GM12878 (cell line): Measurements from ENCODE around the gene NRIP3. TPM values are rescaled to one million over a fixed set of nuclear protein-coding genes. Genes with fewer than 3 reads are reported as not detected.

Experiments
- ATAC-seq: fragments of 200-7000 bp; cut with Tn5 transposase; 3 replicates; pipeline ENCODE4 v1.9.1; 2020; ENCODE audit warnings: mild to moderate bottlenecking, moderate library complexity
- BruUV-seq: library from RNA; stranded (reverse); fragments of 400-500 nt; replicated peaks from 2 replicates; lab custom pipeline; 2021; lab: Mats Ljungman, UMichigan
- CTCF ChIA-PET: fragments of 300-600 bp; sonication (Branson Sonifier 250); formaldehyde crosslinking; extraction: SDS; loops from one replicate; lab custom pipeline; 2021; ENCODE audit warnings: inconsistent platforms; lab: Yijun Ruan, JAX
- POLR2A ChIA-PET: fragments of 350-600 bp; formaldehyde crosslinking; extraction: SDS; loops from one replicate; lab custom pipeline; 2021; ENCODE audit warnings: inconsistent platforms; lab: Charles Lee
- RAD21 ChIA-PET: fragments of 300-600 bp; sonication (Branson Sonifier 250); formaldehyde crosslinking; loops from one replicate; lab custom pipeline; 2023; ENCODE audit warnings: antibody characterized with exemption; ENCODE audit not compliant: unreplicated experiment; lab: Charles Lee
- SMC1A ChIA-PET: fragments of 300-600 bp; sonication (Branson Sonifier 250); formaldehyde crosslinking; loops from one replicate; lab custom pipeline; 2023; ENCODE audit not compliant: unreplicated experiment, uncharacterized antibody; lab: Charles Lee
- DNase-seq: peaks from one replicate; pipeline ENCODE4 v3.0.0-alpha.2; 2011; ENCODE audit warnings: low read depth, low spot score
- FAIRE-seq: peaks from 3 replicates; lab custom pipeline; 2011; peaks lifted over from hg19 to GRCh38; lab: Jason Lieb, UNC
- H2AFZ ChIP-seq: 2 replicates; pipeline ENCODE4 v1.6.0; 2011; ENCODE audit warnings: low read depth, low read length, control low read depth; ENCODE audit not compliant: control insufficient read depth
- H3K27ac ChIP-seq: 2 replicates; pipeline ENCODE4 v1.5.1; 2011; ENCODE audit warnings: control low read depth; ENCODE audit not compliant: control insufficient read depth, insufficient read depth
- H3K27me3 ChIP-seq, 2 experiments: replicated peaks in 1 of 2; 2 replicates each; pipeline versions ENCODE4 v1.6.0 to v1.6.1; 2011; ENCODE audit warnings: low read length in 1 of 2; ENCODE audit not compliant: control insufficient read depth in 2 of 2, insufficient read depth in 2 of 2
- H3K36me3 ChIP-seq, 2 experiments: 2 replicates each; pipeline ENCODE4 v1.5.1; 2011; ENCODE audit warnings: low read length in 1 of 2; ENCODE audit not compliant: control insufficient read depth in 2 of 2, insufficient read depth in 2 of 2
- H3K4me1 ChIP-seq: 2 replicates; pipeline ENCODE4 v1.6.1; 2011; ENCODE audit warnings: mild to moderate bottlenecking, low read length, moderate library complexity, mixed read lengths; ENCODE audit not compliant: control insufficient read depth, insufficient read depth
- H3K4me2 ChIP-seq: 2 replicates; pipeline ENCODE4 v1.6.0; 2011; ENCODE audit warnings: control low read depth; ENCODE audit not compliant: control insufficient read depth, insufficient read depth
- H3K4me3 ChIP-seq: fragments of 200-600 bp; sonication (generic); 2 replicates; pipeline ENCODE4 v1.5.1; 2016
- H3K79me2 ChIP-seq: 2 replicates; pipeline ENCODE4 v1.6.0; 2011; ENCODE audit warnings: low read length; ENCODE audit not compliant: control insufficient read depth, insufficient read depth
- H3K9ac ChIP-seq: 2 replicates; pipeline ENCODE4 v1.8.0; 2011; ENCODE audit warnings: low read length, control low read depth, mixed read lengths; ENCODE audit not compliant: control insufficient read depth, insufficient read depth
- H3K9me3 ChIP-seq: replicated peaks from 3 replicates; pipeline ENCODE4 v1.5.1; 2011; ENCODE audit warnings: mild to moderate bottlenecking, low read length; ENCODE audit not compliant: control insufficient read depth, insufficient read depth
- H4K20me1 ChIP-seq: 2 replicates; pipeline ENCODE4 v1.6.0; 2011; ENCODE audit not compliant: control insufficient read depth, insufficient read depth
- BCL11A ChIP-seq: IDR thresholded peaks from 2 replicates; pipeline ENCODE4 v1.6.1; 2011; ENCODE audit warnings: low read depth, low read length
- BHLHE40 ChIP-seq, 2 experiments: fragments of 450-650 bp in 1 of 2; IDR thresholded peaks; 2 replicates each; pipeline ENCODE4 v1.6.1; 2011 to 2017; ENCODE audit warnings: low read depth in 2 of 2, borderline replicate concordance in 1 of 2, improper control_type of control experiment in 1 of 2, low read length in 1 of 2, mild to moderate bottlenecking in 1 of 2
- EZH2 ChIP-seq: IDR thresholded peaks from 2 replicates; pipeline ENCODE4 v1.6.1; 2012; ENCODE audit warnings: low read depth, mild to moderate bottlenecking, control low read depth, inconsistent platforms, low read length, borderline replicate concordance; ENCODE audit not compliant: control insufficient read depth
- NR2C2 ChIP-seq: IDR thresholded peaks from 2 replicates; pipeline ENCODE4 v1.6.1; 2011; ENCODE audit warnings: borderline replicate concordance, low read depth; ENCODE audit not compliant: control insufficient read depth, insufficient read length
- PBX3 ChIP-seq: IDR thresholded peaks from 2 replicates; pipeline ENCODE4 v1.6.1; 2011; ENCODE audit warnings: mild to moderate bottlenecking, low read depth, low read length, moderate library complexity; ENCODE audit not compliant: insufficient replicate concordance
- REST ChIP-seq: IDR thresholded peaks from 2 replicates; pipeline ENCODE4 v1.6.1; 2012; ENCODE audit warnings: mild to moderate bottlenecking, low read depth, low read length
- TCF12 ChIP-seq: IDR thresholded peaks from 2 replicates; pipeline ENCODE4 v1.6.1; 2011; ENCODE audit warnings: low read depth, mild to moderate bottlenecking, low read length
- ZNF274 ChIP-seq: IDR thresholded peaks from one replicate; pipeline ENCODE4 v1.8.0; 2011; ENCODE audit not compliant: insufficient read length, insufficient read depth
- WGBS: methylation state at CpG from one replicate; pipeline ENCODE4 v1.1.6; 2016; ENCODE audit warnings: low lambda C conversion rate; ENCODE audit not compliant: insufficient replicate concordance, insufficient coverage; ENCODE audit errors: missing lambda C conversion rate; 5-methylcytosine and 5-hydroxymethylcytosine counted together
- in situ Hi-C: fragments of 300-500 bp; cut with MboI; formaldehyde crosslinking; loops from 9 replicates; pipeline ENCODE4 v1.14.3; 2018; ENCODE audit warnings: mixed read lengths
- intact Hi-C: fragments of 100-400 bp; cut with micrococcal nuclease; formaldehyde crosslinking; loops from one replicate; pipeline ENCODE4 v1.14.2; 2022; ENCODE audit not compliant: unreplicated experiment
- polyA plus RNA-seq, 11 experiments: library from polyadenylated mRNA; depleted of rRNA in 4 of 11; unstranded in 6 of 11; stranded (reverse) in 5 of 11; fragments of >200 nt; fragmentation: Nextera tagmentation in 4 of 11; fragmentation: Illumina TruSeq in 1 of 11; extraction: Ambion mirVana in 4 of 11; extraction: Trizol in 1 of 11; gene quantifications; 1 replicate in 1 of 11; 2 replicates in 10 of 11; pipeline versions ENCODE4 v1.2.1 to v1.2.3, GENCODE V29; 2011 to 2016; ENCODE audit warnings: inconsistent platforms in 2 of 11, missing spikeins in 2 of 11, low read depth in 1 of 11
- total RNA-seq, 4 experiments: library from RNA; depleted of rRNA in 3 of 4; stranded (reverse); fragments of >200 nt in 3 of 4; fragmentation: Illumina TruSeq in 1 of 4; extraction: Trizol in 1 of 4; gene quantifications; 2 replicates each; pipeline versions ENCODE4 v1.2.1 to v1.2.3, GENCODE V29; 2013 to 2021
- TF ChIP-seq, protein P1 (sequence below): IDR thresholded peaks from 2 replicates; pipeline ENCODE4 v1.6.1; 2011; ENCODE audit warnings: low read depth, low read length, improper control_type of control experiment, borderline replicate concordance
- TF ChIP-seq, protein P2 (sequence below): fragments of 450-650 bp; IDR thresholded peaks from 2 replicates; pipeline ENCODE4 v1.6.1; 2018; ENCODE audit warnings: mild to moderate bottlenecking, low read depth, moderate library complexity; ENCODE audit not compliant: partially characterized antibody
- TF ChIP-seq, protein P3 (sequence below): IDR thresholded peaks from 2 replicates; pipeline ENCODE4 v1.6.1; 2011; ENCODE audit warnings: borderline replicate concordance, low read depth, mild to moderate bottlenecking, moderate library complexity, mixed read lengths, low read length; ENCODE audit not compliant: insufficient read depth; ENCODE audit errors: extremely low read length

NRIP3 gene
- total and polyA plus RNA-seq, 10 of the 15 experiments (the other 5 are each of a cell fraction or from before 2014, with no cell fraction given), result under 0.01 to 0.25 (median 0.09) TPM; not detected in 7

GRCh38 chr11:8985462-8985861 lies 18.3 kb downstream of the NRIP3 start:
- ChIA-PET RAD21 (no interaction called here), SMC1A (no interaction called here), POLR2A (interaction anchor here (0.7 kb wide), 1 partner anchor 700 kb away, joined by 7 read pairs; no protein-coding TSS in a partner anchor), CTCF (no interaction called here)
- WGBS, result 28% methylated on average over 5 of the region's 5 CpGs
- Histone ChIP-seq H3K27ac (no peak overlapping the region), H3K4me3 (no peak overlapping the region), H2AFZ (no peak overlapping the region), H3K9ac (no peak overlapping the region), H3K4me1 (no peaks in the 10 kb centered on the region), H3K9me3 (no peaks in the 10 kb centered on the region), H3K27me3 (peaks cover 0 to 2% of the 10 kb centered on the region in 2 experiments; a peak in 1 of 4 replicates), H3K4me2 (no peak overlapping the region), H3K36me3 (no peaks in the 10 kb centered on the region), H3K79me2 (no peaks in the 10 kb centered on the region), H4K20me1 (no peaks in the 10 kb centered on the region)
- ATAC-seq (no peak), DNase-seq (no peak), FAIRE-seq (no peak)
- in situ Hi-C loops (no loop called here), intact Hi-C loops (no loop called here)
- BruUV-seq, result no TSS peak
- TF ChIP-seq EZH2, result no peak
- no peak for TF ChIP-seq BHLHE40 (IDR thresholded peaks at IDR 0.05; ENCODE audit: borderline replicate concordance in 1 of 2, low read depth in 2 of 2, low read length in 1 of 2)
- TF ChIP-seq, protein P1, sequence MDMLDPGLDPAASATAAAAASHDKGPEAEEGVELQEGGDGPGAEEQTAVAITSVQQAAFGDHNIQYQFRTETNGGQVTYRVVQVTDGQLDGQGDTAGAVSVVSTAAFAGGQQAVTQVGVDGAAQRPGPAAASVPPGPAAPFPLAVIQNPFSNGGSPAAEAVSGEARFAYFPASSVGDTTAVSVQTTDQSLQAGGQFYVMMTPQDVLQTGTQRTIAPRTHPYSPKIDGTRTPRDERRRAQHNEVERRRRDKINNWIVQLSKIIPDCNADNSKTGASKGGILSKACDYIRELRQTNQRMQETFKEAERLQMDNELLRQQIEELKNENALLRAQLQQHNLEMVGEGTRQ, result no peak
- TF ChIP-seq BCL11A, result no peak
- TF ChIP-seq, protein P2, sequence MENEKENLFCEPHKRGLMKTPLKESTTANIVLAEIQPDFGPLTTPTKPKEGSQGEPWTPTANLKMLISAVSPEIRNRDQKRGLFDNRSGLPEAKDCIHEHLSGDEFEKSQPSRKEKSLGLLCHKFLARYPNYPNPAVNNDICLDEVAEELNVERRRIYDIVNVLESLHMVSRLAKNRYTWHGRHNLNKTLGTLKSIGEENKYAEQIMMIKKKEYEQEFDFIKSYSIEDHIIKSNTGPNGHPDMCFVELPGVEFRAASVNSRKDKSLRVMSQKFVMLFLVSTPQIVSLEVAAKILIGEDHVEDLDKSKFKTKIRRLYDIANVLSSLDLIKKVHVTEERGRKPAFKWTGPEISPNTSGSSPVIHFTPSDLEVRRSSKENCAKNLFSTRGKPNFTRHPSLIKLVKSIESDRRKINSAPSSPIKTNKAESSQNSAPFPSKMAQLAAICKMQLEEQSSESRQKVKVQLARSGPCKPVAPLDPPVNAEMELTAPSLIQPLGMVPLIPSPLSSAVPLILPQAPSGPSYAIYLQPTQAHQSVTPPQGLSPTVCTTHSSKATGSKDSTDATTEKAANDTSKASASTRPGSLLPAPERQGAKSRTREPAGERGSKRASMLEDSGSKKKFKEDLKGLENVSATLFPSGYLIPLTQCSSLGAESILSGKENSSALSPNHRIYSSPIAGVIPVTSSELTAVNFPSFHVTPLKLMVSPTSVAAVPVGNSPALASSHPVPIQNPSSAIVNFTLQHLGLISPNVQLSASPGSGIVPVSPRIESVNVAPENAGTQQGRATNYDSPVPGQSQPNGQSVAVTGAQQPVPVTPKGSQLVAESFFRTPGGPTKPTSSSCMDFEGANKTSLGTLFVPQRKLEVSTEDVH, result no peak
- TF ChIP-seq, protein P3, sequence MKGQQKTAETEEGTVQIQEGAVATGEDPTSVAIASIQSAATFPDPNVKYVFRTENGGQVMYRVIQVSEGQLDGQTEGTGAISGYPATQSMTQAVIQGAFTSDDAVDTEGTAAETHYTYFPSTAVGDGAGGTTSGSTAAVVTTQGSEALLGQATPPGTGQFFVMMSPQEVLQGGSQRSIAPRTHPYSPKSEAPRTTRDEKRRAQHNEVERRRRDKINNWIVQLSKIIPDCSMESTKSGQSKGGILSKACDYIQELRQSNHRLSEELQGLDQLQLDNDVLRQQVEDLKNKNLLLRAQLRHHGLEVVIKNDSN, result no peak
- TF ChIP-seq ZNF274, result no peak
- TF ChIP-seq NR2C2, result no peak
- TF ChIP-seq TCF12, result no peak
- TF ChIP-seq REST, result no peak
- TF ChIP-seq PBX3, result no peak
